Naive B cell (primary cell): ENCODE data around the gene IL1RAPL1. TPM values are rescaled to one million over a fixed set of nuclear protein-coding genes. Genes with fewer than 3 reads are reported as not detected.

Experiments used
- ATAC-seq, 2 donors: fragments of 150-1000 bp; cut with Tn5 transposase; 2 replicates each; pipeline ENCODE4 v1.10.0; 2021; ENCODE audit warnings: low read depth in 2 of 2, mild to moderate bottlenecking in 2 of 2, moderate library complexity in 2 of 2
- DNase-seq: peaks from one replicate; pipeline ENCODE4 v3.0.0; 2022
- H3K27ac Mint-ChIP-seq, 6 donors: one replicate each; pipeline ENCODE4 v1.8.0; 2020 to 2022; ENCODE audit warnings: mild to moderate bottlenecking in 6 of 6, mixed read lengths in 6 of 6, moderate library complexity in 5 of 6, inconsistent platforms in 2 of 6
- H3K27me3 Mint-ChIP-seq, 3 donors: one replicate each; pipeline ENCODE4 v1.8.0; 2021 to 2022; ENCODE audit warnings: mixed read lengths in 3 of 3, mild to moderate bottlenecking in 1 of 3
- H3K36me3 Mint-ChIP-seq, 2 donors: one replicate each; pipeline ENCODE4 v1.8.0; 2020 to 2022; ENCODE audit warnings: mixed read lengths in 2 of 2, inconsistent platforms in 1 of 2, mild to moderate bottlenecking in 1 of 2
- H3K4me1 Mint-ChIP-seq, 3 donors: one replicate each; pipeline ENCODE4 v1.8.0; 2020 to 2022; ENCODE audit warnings: mixed read lengths in 3 of 3, inconsistent platforms in 1 of 3, mild to moderate bottlenecking in 1 of 3, moderate library complexity in 1 of 3
- H3K4me3 Mint-ChIP-seq, 8 donors: one replicate each; pipeline ENCODE4 v1.8.0; 2020 to 2022; ENCODE audit warnings: mild to moderate bottlenecking in 8 of 8, mixed read lengths in 8 of 8, moderate library complexity in 8 of 8, inconsistent platforms in 2 of 8
- H3K9me3 Mint-ChIP-seq, 7 donors: one replicate each; pipeline ENCODE4 v1.8.0; 2020 to 2022; ENCODE audit warnings: mixed read lengths in 7 of 7, mild to moderate bottlenecking in 5 of 7, inconsistent platforms in 2 of 7, moderate library complexity in 1 of 7
- polyA plus RNA-seq, 6 donors: library from polyadenylated mRNA; unstranded; fragments of 300-500 nt; fragmentation: Illumina TruSeq; gene quantifications; one replicate each; pipeline ENCODE4 v1.2.3, GENCODE V29; 2021; ENCODE audit warnings: low read depth in 6 of 6

IL1RAPL1 gene
- polyA plus RNA-seq, 6 donors from 2014 or later: not detected

- peaks cover 3 to 31% (median 10%) of the 10 kb centered on the region in 7 donors for H3K9me3 Mint-ChIP-seq
- no peaks in the 10 kb centered on the region for H3K27me3 Mint-ChIP-seq
Measured at GRCh38 chrX:28854637-28855036, 267.4 kb downstream of the IL1RAPL1 start.

GRCh38 chrX:28876408-28876807 lies 289.2 kb downstream of the IL1RAPL1 start:
- H3K4me3 Mint-ChIP-seq: no peak overlapping the region
- ATAC-seq (no peak), DNase-seq (no peak)
- H3K4me1 Mint-ChIP-seq: no peaks in the 10 kb centered on the region
- H3K9me3 Mint-ChIP-seq: peaks cover 0 to 4% (median 0%) of the 10 kb centered on the region in 7 donors
- peaks cover 0 to 2% of the 10 kb centered on the region in 2 donors for H3K36me3 Mint-ChIP-seq
- H3K27me3 Mint-ChIP-seq: no peaks in the 10 kb centered on the region
- no peak overlapping the region for H3K27ac Mint-ChIP-seq

More at GRCh38 chrX:28854637-28855036, 267.4 kb downstream of the IL1RAPL1 start:
- no peak overlapping the region for H3K27ac Mint-ChIP-seq
- H3K4me3 Mint-ChIP-seq: no peak overlapping the region
- ATAC-seq (no peak), DNase-seq (no peak)
- H3K4me1 Mint-ChIP-seq: no peaks in the 10 kb centered on the region
- H3K36me3 Mint-ChIP-seq: peaks cover 0 to 8% of the 10 kb centered on the region in 2 donors

- Mint-ChIP-seq H3K36me3 (peaks cover 0 to 7% of the 10 kb centered on the region in 2 donors), H3K4me1 (no peaks in the 10 kb centered on the region), H3K27ac (no peak overlapping the region), H3K4me3 (no peak overlapping the region), H3K9me3 (peaks cover 0 to 9% (median 3%) of the 10 kb centered on the region in 7 donors), H3K27me3 (no peaks in the 10 kb centered on the region)
- DNase-seq: no peak
- no peak for ATAC-seq
Measured at GRCh38 chrX:28876901-28877300, 289.7 kb downstream of the IL1RAPL1 start.

GRCh38 chrX:28880136-28880535 lies 292.9 kb downstream of the IL1RAPL1 start:
- DNase-seq: no peak
- Mint-ChIP-seq H3K27me3 (no peaks in the 10 kb centered on the region), H3K4me3 (no peak overlapping the region), H3K4me1 (no peaks in the 10 kb centered on the region), H3K27ac (no peak overlapping the region), H3K9me3 (peaks cover 0 to 11% (median 3%) of the 10 kb centered on the region in 7 donors), H3K36me3 (peaks cover 0 to 8% of the 10 kb centered on the region in 2 donors)
- no peak for ATAC-seq

GRCh38 chrX:28884823-28885222 lies 297.6 kb downstream of the IL1RAPL1 start:
- DNase-seq (no peak), ATAC-seq (no peak)
- H3K4me1 Mint-ChIP-seq: no peaks in the 10 kb centered on the region
- H3K9me3 Mint-ChIP-seq: peaks cover 0 to 11% (median 2%) of the 10 kb centered on the region in 7 donors
- H3K27ac Mint-ChIP-seq: no peak overlapping the region
- no peak overlapping the region for H3K4me3 Mint-ChIP-seq
- H3K27me3 Mint-ChIP-seq: no peaks in the 10 kb centered on the region
- H3K36me3 Mint-ChIP-seq: peaks cover 0 to 8% of the 10 kb centered on the region in 2 donors

- no peak for DNase-seq
- no peak for ATAC-seq
- H3K27ac Mint-ChIP-seq: no peak overlapping the region
- no peaks in the 10 kb centered on the region for H3K4me1 Mint-ChIP-seq
- peaks cover 0 to 4% (median 0%) of the 10 kb centered on the region in 7 donors for H3K9me3 Mint-ChIP-seq
- no peaks in the 10 kb centered on the region for H3K27me3 Mint-ChIP-seq
- no peak overlapping the region for H3K4me3 Mint-ChIP-seq
- H3K36me3 Mint-ChIP-seq: no peaks in the 10 kb centered on the region
Measured at GRCh38 chrX:28888416-28888815, 301.2 kb downstream of the IL1RAPL1 start.

GRCh38 chrX:28889591-28890090 lies 302.4 kb downstream of the IL1RAPL1 start:
- ATAC-seq (no peak), DNase-seq (no peak)
- Mint-ChIP-seq H3K27me3 (no peaks in the 10 kb centered on the region), H3K4me3 (no peak overlapping the region), H3K9me3 (peaks cover 0 to 4% (median 0%) of the 10 kb centered on the region in 7 donors), H3K27ac (no peak overlapping the region), H3K4me1 (no peaks in the 10 kb centered on the region), H3K36me3 (no peaks in the 10 kb centered on the region)

- Mint-ChIP-seq H3K27ac (no peak overlapping the region), H3K4me3 (no peak overlapping the region), H3K27me3 (no peaks in the 10 kb centered on the region), H3K4me1 (no peaks in the 10 kb centered on the region), H3K9me3 (peaks cover 0 to 18% (median 4%) of the 10 kb centered on the region in 7 donors), H3K36me3 (no peaks in the 10 kb centered on the region)
- DNase-seq (no peak), ATAC-seq (no peak)
Measured at GRCh38 chrX:28901637-28902036, 314.4 kb downstream of the IL1RAPL1 start.

- Mint-ChIP-seq H3K27ac (no peak overlapping the region), H3K9me3 (peaks cover 0 to 5% (median 0%) of the 10 kb centered on the region in 7 donors), H3K4me3 (no peak overlapping the region), H3K4me1 (no peaks in the 10 kb centered on the region), H3K27me3 (no peaks in the 10 kb centered on the region), H3K36me3 (no peaks in the 10 kb centered on the region)
- no peak for ATAC-seq
- no peak for DNase-seq
Measured at GRCh38 chrX:28910487-28910886, 323.2 kb downstream of the IL1RAPL1 start.

- H3K4me3 Mint-ChIP-seq: no peak overlapping the region
- no peak for DNase-seq
- H3K9me3 Mint-ChIP-seq: peaks cover 0 to 2% (median 0%) of the 10 kb centered on the region in 7 donors
- H3K4me1 Mint-ChIP-seq: no peaks in the 10 kb centered on the region
- H3K36me3 Mint-ChIP-seq: no peaks in the 10 kb centered on the region
- ATAC-seq: no peak
- H3K27me3 Mint-ChIP-seq: no peaks in the 10 kb centered on the region
- H3K27ac Mint-ChIP-seq: no peak overlapping the region
Measured at GRCh38 chrX:28920153-28920943, 333.1 kb downstream of the IL1RAPL1 start.

- Mint-ChIP-seq H3K4me1 (no peaks in the 10 kb centered on the region), H3K27me3 (no peaks in the 10 kb centered on the region), H3K4me3 (no peak overlapping the region), H3K27ac (no peak overlapping the region), H3K36me3 (no peaks in the 10 kb centered on the region), H3K9me3 (peaks cover 0 to 3% (median 0%) of the 10 kb centered on the region in 7 donors)
- ATAC-seq (no peak), DNase-seq (no peak)
Measured at GRCh38 chrX:28922106-28922505, 334.9 kb downstream of the IL1RAPL1 start.

- no peaks in the 10 kb centered on the region for H3K36me3 Mint-ChIP-seq
- H3K4me1 Mint-ChIP-seq: no peaks in the 10 kb centered on the region
- no peak overlapping the region for H3K27ac Mint-ChIP-seq
- peaks cover 0 to 11% (median 4%) of the 10 kb centered on the region in 7 donors for H3K9me3 Mint-ChIP-seq
- DNase-seq (no peak), ATAC-seq (no peak)
- H3K27me3 Mint-ChIP-seq: no peaks in the 10 kb centered on the region
- no peak overlapping the region for H3K4me3 Mint-ChIP-seq
Measured at GRCh38 chrX:28946846-28947245, 359.6 kb downstream of the IL1RAPL1 start.

- H3K9me3 Mint-ChIP-seq: peaks cover 0 to 8% (median 4%) of the 10 kb centered on the region in 7 donors
- H3K27me3 Mint-ChIP-seq: no peaks in the 10 kb centered on the region
- no peak overlapping the region for H3K4me3 Mint-ChIP-seq
- ATAC-seq (no peak), DNase-seq (no peak)
- no peaks in the 10 kb centered on the region for H3K36me3 Mint-ChIP-seq
- H3K4me1 Mint-ChIP-seq: no peaks in the 10 kb centered on the region
- H3K27ac Mint-ChIP-seq: no peak overlapping the region
Measured at GRCh38 chrX:28960063-28960462, 372.8 kb downstream of the IL1RAPL1 start.

- no peak for ATAC-seq
- Mint-ChIP-seq H3K27me3 (no peaks in the 10 kb centered on the region), H3K4me3 (no peak overlapping the region), H3K9me3 (peaks cover 0 to 4% (median 0%) of the 10 kb centered on the region in 7 donors), H3K27ac (no peak overlapping the region), H3K4me1 (no peaks in the 10 kb centered on the region), H3K36me3 (no peaks in the 10 kb centered on the region)
- no peak for DNase-seq
Measured at GRCh38 chrX:28966331-28966730, 379.1 kb downstream of the IL1RAPL1 start.
